Suppressor macrophage treated with lipopolysaccharide for 4 hours (primary cell): Measurements from ENCODE around the gene YRDC.

Experiments
- DNase-seq: peaks from one replicate; pipeline ENCODE4 v3.0.0-alpha.2; 2020

The YRDC gene

DNA sequence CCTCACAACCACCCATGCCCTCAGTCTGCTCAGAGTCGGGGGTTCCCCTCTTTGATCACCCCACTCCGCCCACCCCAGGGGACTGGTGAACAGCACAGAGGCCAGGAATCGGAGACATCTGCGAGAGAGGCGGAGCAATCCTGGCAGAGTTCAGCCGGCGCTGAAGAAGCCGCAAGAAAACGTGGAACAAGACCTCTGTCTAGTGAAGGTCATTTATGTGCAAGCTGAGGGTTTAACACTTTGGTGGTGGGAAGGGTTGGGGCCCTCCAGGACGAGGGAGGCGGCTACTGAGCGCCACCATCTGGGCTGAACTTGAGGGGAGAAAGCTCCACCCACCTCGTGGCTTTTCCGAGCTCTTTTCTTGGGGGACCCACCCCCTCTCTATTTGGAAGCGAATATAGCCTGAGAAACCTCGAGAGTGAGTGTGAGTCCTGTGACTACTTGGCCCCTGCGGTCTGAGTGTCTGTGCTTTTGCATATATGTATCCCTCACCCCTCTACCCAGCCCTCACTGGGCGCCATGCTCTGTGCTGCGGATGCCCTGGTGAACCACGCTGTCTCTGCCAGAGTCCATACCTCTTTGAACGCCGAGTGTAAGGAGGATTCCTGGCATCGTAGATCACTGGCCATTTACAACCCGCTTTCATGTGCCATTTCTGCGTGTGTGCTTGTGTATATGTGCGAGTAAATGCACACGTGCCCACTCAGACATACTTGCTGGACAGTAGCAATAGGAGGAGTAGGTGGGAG is 41.9 kb downstream of the YRDC start:
- no peak for DNase-seq

DNA sequence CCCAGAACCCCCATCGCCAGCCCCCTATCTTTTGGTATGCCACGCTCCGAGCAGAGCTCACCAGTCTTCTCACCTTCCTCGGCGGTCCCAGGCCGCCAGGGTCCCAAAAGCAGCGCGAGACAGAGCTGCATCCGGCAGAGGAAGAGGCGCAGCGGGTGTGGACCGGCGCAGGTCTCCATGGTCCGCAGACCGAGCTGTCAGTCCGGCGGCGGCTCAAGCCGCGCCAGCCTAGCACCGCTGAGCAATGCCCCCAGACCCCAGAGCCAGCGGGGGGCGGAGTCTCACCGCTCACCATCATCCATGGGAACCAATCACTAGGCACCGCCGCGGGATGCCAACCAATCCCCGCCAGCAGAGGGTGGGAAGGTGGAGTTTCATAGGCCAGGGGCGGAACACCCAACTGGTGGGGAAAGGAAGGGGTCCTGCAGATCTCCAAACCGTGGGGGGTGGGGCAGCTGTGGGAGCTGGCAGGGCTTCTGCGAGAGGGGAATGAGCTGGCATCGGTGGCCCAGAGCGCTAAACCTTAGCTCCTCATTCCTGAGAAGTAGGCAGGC is 43.0 kb downstream of the YRDC start, which contains the start of gene EPHA10:
Gene EPHA10 (minus strand): TSS at position 233 of the 554 bp plus-strand sequence. CDS start 54 bp downstream, at position 179.
- DNase-seq: no peak

DNA sequence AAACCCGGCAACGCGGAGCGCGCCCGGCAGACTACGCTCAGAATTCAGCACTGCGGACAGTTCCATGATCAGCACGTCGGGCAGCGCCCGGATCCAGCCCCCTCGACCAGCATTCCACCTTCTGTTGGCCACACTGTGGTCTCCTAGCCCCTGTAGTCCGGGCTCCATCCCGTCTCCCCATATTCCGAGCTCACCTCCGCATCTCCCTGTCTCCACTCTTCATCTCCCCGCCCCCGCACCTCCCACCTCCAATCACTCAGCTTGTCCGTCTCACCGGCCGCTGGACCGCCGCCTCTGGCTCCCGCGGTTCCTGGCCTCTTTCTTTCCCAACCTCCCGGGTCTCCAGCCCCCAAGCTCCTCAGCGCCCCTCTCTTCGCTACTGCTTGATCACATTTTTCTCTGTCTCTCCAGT is 43.6 kb downstream of the YRDC start:
- DNase-seq: peak; percentile 46

DNA sequence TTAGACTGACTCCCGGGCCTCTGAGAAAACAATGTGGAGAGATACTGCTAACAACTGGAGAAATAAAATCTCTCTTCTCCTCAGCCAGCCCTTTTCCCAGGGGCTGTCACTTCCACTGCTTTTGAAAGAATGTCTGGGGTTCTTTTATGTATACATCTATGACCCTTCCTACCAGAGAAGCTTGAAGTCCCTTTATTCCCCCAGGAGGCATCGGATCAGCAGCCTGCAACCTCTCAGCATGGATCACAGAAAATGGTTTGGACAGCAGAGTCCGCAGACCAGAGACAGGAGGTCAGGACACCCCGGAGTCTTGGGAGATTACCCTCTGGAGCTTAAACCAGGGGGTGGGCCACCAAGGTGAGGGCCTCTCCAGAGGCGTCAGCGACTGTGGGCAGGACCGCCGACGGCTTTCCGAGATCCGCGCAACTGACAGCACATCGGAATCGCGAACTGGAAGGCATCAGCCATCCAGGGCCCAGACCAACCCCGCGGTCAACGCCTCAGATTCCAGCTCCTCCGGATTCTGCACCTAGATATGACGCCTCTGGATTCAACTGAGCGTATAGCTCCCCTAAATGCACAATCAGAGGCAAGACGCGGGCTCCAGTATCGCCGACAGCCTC is 44.1 kb downstream of the YRDC start:
- no peak for DNase-seq

GRCh38 chr1:37762516-37762915 is 45.5 kb downstream of the YRDC start:
- DNase-seq: no peak

DNA sequence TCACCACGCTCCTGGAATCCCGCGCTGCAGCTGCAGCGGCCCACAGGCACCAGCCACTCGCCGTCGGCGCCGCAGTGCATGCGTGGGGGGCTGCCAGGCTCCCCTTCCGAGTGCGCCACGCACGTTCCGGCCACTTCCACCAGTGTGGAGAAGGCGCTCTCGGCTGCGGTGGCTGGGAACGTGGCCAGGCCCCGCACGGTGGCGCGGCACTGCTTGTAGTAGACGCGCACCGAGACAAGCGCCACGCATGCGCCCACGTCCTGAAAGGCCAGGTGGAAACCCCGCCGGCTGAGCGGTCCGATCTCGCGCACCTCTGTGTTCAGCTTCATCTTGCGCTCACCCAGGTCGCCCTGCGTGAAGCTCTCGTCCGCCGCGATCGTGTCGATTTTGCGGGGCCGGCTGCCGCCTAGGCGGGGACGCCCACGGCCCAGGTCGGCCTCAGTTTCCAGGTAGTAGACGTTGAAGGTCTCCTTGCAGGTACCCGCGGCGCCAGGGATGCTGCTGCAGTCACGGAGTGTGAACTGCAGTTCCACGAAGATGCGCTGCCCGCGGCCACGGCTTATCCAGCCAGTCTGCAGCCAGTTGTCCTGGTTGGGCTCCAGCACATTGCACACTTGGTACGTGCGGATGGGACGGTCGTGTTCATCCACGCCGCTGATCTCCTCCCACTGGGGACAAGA is 46.5 kb downstream of the YRDC start:
- DNase-seq: no peak

- no peak for DNase-seq
These were observed 48.6 kb downstream of the YRDC start for GRCh38 chr1:37759451-37759850.

DNA sequence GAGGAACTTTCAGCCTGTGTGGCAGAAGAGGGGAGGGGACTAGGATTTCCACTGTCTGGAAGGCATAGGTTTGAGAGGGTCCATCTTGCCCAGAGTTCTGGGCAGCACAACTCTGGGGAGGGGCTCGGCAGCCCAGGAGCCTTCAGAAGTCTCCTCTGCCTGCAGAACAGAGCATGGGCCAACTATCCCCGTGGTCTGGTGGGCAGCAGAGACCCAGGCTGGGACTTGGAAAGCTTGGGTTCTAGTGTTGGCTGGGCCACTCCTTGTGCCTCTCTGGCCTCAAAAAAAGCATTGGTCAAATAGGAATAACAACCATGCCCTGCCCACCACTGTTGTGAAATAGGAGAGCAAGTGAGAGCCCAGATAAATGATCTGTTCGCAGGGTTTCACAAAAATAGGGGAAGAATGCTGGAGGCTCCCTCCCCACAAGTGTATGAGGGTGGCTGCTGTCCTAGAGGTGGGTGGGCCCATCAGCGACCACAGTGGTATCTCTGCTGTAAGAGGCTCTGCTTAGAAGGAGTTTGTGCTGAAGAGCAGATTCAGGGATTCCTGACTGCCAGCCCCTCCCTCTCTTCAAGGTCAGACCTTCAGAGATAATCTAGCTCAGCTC is 52.0 kb downstream of the YRDC start:
- no peak for DNase-seq

DNA sequence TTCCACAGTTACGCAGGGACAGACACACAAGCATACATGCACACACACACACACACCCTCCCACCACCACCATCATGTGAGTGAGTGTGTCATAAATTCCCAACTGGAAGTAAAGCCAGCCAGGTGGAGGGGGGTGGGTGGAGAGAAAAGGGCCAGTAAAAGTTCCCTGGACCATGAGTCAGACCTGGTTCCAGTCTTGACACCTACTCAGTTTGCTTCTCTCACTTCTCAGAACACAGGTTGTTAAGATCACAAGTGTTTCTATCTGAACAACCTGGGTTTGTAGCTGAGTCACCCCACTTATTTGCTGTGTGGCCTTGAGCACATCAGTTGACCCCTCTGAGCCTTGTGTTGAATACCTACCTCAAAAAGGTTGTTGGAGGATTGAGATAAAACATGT is 52.7 kb downstream of the YRDC start:
- no peak for DNase-seq

- no peak for DNase-seq
These were observed 54.3 kb downstream of the YRDC start for GRCh38 chr1:37753473-37754321.
